AG09309 (cell line): ENCODE measurements around the gene ALG3.

ENCODE experiments used
- DNase-seq: peaks from one replicate; pipeline ENCODE4 v3.0.0-alpha.2; 2010; ENCODE audit warnings: low read depth
- H3K4me3 ChIP-seq: 2 replicates; pipeline ENCODE4 v1.5.1; 2011; ENCODE audit warnings: mild to moderate bottlenecking, low read depth, low read length, moderate library complexity; ENCODE audit not compliant: control insufficient read depth
- CTCF ChIP-seq: IDR thresholded peaks from 2 replicates; pipeline ENCODE4 v1.5.1; 2011; ENCODE audit warnings: mild to moderate bottlenecking, low read depth, low read length, inconsistent platforms; ENCODE audit not compliant: insufficient read depth, control insufficient read depth; ENCODE audit errors: missing control alignments

ALG3 gene

DNA sequence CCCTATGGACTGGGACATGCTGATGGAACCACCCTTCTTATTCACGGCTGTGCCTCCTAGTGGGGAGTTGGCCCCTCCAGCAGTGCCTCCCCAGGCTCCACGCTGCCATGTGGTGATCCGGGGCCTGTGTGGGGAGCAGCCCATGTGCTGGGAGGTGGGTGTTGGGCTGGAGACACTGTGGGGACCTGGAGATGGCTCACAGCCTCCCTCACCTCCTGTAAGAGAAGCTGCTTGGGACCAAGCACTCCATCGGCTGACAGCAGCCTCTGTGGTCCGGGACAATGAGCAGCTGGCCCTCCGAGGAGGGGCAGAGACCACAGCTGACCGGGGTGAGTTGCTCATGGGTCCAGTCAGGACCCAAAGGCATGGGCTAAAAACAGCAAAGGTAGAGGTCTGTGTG is 9.1 kb downstream of the ALG3 start:
- DNase-seq, result no peak
- TF ChIP-seq CTCF, result no peak
- no peak overlapping the region for H3K4me3 ChIP-seq

GRCh38 chr3:184239221-184239620 is 9.5 kb downstream of the ALG3 start:
- H3K4me3 ChIP-seq, result no peak overlapping the region
- TF ChIP-seq CTCF, result no peak
- DNase-seq, result no peak

- no peak for TF ChIP-seq CTCF
- DNase-seq, result no peak
- no peak overlapping the region for H3K4me3 ChIP-seq
These were observed 10.4 kb downstream of the ALG3 start for GRCh38 chr3:184238246-184238818.

DNA sequence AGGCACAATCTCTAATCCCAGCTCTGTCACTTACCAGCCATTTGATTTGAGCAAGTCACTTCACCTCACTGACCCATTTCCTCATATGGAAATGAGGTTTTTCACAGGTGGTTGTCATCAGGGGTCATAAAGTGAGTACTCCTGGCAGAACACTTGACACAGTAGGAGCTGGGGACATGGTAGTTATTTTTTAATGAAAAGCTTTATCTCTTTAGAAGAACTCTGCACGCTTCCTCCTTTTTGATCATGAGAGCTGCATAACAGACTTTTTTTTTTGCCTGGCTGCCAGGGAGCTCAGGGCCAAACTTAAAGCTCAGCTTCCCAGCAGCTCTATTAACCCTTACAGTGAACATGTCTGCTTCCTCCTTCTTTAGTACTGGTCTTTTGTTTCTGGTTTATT is 11.0 kb downstream of the ALG3 start:
- H3K4me3 ChIP-seq, result no peak overlapping the region
- no peak for TF ChIP-seq CTCF
- no peak for DNase-seq

DNA sequence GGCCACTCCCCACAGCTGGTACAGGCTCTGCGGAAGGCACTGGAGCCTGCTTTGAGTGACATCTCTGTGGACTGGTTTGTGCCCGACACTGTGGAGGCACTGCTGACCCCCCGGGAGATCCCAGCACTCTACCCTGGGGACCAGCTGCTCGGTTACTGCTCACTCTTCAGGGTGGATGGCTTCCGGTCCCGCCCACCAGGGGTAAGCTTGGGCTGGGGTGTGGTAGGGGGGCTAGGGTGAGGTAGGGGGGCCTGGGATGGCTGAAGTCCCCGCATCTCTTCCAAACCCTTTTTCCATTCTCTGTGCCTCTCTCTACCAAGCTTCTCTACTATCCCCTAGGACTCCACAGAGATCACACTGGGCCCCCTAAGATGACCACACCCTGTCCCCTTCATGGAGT is 11.6 kb downstream of the ALG3 start:
- DNase-seq, result no peak
- no peak overlapping the region for H3K4me3 ChIP-seq
- no peak for TF ChIP-seq CTCF

DNA sequence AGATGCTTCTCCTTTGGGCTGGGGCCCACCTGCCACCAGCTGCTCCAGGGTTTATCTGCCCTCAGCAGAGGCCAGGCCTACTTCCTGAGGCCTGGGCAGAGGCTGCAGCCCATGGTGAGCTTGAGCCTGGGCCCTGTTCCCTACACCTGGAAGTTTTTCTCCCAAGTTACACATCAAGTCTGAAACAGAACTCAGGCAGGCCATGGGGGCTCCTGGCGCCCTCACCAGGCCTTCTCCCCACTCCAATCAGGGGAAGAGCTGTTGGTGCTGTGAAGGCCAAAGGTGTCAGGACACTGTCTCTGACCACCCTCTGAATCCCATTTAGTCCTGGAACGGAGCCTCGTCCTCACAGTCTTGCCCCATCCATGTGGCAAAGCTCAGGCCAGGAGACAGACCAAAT is 12.1 kb downstream of the ALG3 start:
- no peak for TF ChIP-seq CTCF

DNA sequence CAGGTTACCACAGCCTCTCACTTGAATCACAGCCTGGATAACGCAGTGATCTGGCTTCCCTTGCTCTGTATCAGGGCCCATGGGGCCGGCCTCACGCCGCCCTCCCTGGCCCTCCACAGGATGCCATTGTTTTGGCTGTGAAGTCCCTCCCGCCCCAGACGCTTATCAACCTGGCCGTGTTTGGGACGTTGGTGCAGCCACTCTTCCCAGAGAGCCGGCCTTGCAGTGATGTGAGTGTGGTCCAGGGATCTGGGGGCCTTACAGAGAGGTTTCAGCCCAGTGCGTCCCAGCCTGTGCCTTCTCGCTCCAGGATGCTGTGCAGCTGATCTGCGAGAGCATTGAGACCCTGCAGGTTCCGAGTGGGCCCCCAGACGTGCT is 12.7 kb downstream of the ALG3 start:
- DNase-seq, result no peak
- no peak for TF ChIP-seq CTCF
- no peak overlapping the region for H3K4me3 ChIP-seq

More for the DNA sequence above, 12.1 kb downstream of the ALG3 start:
- no peak for DNase-seq
- no peak overlapping the region for H3K4me3 ChIP-seq
